ENCODE results near the gene PMEL.
"Not testable (repeated sequence)": the region's sequence is repeated elsewhere in the genome, so short reads cannot be mapped to it uniquely, and the experiment has no call there.

Gene PMEL

DNA sequence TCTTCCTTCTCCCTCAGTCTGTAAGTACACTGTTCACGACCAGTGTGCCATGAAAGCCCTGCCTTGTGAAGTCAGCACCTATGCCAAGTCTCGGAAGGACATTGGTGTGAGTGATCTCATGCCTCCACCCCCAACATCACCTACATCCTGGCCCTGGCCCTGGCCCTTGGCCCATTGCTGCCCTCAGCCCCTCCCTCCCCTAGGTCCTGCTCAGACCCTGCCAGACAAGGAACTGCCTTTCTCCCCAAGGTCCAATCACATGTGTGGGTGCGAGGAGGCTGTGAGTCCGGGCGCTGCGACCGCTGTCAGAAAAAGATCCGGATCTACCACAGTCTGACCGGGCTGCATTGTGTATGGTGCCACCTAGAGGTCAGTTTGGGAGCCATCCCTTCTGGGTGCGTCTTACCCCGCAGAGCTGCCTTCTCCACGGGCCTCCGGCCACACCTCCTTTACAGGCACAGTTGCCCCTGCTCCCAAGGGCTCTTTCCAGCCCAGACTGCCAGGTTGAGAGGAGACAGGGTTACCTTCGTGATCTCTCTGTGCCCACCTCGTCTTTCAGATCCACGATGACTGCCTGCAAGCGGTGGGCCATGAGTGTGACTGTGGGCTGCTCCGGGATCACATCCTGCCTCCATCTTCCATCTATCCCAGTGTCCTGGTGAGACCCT is 25.6 kb downstream of the PMEL start:
- peak; percentile 55 for DNase-seq

DNA sequence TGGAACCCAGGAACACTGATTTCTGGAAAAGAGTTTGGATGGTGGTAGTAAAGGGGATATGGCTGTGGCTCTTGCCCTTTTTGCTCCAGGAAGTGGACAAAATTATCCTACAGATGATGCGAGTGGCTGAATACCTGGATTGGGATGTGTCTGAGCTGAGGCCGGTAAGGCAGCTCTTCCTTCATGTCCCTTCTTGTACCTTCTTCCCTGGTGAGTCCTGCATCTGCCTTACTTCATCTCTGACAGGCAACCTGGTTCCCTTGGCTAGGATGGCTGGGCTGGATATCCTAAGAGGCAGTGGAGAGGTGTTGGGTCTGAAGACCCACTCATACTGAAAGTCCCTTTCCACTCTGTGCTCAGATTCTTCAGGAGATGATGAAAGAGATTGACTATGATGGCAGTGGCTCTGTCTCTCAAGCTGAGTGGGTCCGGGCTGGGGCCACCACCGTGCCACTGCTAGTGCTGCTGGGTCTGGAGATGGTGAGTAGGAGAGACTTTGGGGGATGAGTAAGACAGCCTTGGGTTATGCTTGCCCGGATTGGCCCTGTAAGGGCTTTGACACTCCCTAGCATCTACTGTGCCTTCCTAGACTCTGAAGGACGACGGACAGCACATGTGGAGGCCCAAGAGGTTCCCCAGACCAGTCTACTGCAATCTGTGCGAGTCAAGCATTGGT is 26.9 kb downstream of the PMEL start:
- DNase-seq: no peak

DNA sequence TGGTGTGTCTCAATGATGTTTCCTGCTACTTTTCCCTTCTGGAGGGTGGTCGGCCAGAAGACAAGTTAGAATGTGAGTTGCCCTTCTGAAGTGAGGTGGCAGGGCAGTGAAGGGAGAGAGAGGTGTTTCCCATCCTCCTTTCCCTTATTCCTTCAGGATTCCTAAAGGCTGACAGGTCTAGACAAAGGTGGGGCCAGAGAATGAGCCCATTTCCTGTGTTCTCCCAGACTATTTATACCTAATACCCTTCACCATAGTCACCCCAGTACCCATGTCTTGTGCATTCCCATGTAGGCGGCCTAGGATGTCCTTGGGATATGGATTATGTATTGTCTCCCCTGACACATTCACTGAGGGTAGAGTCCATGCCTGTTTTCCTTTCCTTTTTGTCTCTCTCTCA is 27.9 kb downstream of the PMEL start:
- DNase-seq: no peak

DNA sequence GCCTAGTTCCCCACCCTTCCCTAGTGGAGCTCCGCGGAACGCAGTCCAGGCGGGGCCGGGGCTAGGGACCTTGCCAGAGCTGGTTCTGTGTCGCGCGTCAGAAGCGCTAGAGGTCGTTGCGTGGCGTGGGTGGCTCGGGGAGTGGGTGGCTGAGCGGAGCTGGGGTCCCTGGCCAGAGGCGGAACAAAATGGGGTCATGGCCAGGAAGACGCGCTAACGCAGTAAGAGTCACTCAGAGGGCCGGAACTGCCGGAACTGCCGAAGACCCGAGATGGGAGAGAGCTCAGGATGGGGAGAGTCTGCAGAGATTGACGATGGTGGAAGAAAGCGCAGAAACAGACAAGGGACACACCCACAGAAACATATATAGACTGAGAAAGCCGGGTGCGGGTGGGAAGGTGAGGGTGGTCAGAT is 30.1 kb downstream of the PMEL start:
- DNase-seq: no peak

DNA sequence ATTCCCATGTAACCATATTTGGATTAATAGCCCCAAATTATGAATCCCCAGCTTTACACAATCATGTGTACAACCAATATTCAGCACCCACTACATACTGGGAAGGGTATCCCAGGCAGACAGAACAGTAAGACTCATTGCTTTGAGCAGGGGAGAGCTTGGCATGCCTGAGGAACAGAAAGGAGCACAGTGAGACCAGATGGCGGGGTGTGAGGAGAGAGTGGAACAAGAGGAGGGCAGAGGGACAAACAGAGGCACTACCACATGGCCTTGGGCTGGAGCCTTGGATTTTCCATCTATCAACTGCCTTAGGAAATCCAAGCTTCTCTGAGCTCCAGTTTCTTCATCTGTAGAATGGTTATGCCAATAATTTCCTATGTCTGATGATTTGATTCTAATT is 31.1 kb downstream of the PMEL start:
- no peak for DNase-seq

DNA sequence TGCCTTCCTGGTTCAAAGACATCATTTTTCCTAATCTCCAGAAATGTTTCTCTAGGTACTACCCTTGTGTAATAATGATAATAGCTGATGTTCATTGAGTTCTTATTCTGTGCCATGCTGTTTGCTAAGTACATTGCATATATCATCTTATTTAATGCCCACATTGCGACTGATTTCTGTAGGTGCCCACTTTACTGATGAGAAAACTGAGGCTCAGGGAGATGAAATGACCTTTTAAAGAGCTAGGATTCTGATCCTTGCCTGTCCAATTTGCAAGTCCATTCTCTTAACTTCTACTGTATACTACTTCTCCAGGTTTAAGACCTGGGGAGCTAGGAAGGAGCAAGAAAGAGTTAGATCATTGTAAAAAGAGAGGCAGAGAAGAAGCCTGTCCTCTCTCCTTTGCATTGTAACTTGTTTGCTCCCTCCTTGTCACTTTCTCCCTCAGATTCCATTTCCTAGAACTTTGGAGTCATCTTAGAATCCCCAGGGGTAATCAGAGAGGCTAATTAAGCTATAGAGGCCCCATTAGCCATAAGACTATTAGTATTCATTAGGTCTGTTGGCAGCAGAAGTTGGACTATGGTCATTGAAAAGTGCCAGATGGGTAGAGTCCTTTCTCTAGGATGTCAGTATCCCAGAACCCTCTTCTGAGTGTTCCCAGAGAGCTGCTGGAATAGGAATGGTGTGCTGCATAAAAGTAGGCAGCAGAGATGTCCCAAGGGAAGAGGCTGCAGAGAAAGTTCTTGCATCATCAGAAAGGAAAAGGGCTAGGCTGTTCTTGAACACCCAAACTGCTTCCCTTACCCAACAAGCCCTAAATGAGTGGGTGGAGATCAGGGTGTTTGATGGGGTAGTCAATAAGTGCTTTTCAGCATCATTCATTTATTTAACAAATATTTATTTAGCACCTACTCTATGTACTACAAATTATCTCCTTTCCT is 31.8 kb downstream of the PMEL start:
- DNase-seq: no peak

DNA sequence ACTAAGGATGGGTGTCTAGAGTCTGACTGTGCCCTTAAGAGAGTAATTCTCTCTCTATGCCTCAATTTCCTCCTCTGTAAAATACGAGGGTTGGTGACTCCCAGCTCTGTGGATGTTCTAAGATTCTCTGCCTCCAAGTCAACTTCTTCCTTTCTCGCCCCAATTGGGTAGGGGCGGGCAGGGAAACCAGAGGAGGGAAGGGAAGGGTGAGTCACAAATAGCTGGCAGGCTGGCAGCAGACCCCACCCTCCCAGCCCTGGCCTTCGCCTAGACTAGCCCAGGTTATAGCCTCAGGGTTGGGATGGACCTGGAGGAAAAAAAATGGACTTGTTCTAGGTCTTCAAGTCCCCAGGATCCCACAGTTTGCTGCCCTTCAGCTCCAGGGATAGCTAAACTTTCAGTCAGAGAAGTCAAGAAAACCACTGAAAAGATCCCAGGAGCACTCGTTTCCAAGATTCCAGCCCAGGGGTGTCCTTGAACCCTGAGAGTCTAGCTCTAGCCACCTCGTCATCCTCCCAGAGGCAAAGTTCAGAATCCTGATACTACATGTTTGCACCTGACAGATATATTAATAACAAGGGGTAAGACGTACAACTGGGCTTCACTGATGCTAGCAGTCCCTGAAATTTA is 32.6 kb downstream of the PMEL start:
- no peak for DNase-seq

DNA sequence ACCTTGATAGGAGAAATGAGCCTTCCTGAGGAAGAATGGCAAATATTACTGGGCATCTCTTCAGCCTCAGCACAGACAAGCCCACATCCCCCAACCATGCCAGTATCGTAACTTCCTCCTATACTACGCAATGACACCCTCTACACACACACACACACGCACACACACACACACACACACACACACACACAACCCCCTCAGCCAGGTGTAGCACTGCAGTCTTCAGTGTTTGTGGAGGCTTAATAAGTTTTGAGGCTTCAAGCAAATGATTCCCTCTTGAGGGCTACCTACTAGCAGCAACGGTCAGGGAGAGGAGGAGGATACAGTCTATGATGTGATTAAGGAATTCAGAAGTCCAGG is 33.3 kb downstream of the PMEL start:
- DNase-seq: no peak

DNA sequence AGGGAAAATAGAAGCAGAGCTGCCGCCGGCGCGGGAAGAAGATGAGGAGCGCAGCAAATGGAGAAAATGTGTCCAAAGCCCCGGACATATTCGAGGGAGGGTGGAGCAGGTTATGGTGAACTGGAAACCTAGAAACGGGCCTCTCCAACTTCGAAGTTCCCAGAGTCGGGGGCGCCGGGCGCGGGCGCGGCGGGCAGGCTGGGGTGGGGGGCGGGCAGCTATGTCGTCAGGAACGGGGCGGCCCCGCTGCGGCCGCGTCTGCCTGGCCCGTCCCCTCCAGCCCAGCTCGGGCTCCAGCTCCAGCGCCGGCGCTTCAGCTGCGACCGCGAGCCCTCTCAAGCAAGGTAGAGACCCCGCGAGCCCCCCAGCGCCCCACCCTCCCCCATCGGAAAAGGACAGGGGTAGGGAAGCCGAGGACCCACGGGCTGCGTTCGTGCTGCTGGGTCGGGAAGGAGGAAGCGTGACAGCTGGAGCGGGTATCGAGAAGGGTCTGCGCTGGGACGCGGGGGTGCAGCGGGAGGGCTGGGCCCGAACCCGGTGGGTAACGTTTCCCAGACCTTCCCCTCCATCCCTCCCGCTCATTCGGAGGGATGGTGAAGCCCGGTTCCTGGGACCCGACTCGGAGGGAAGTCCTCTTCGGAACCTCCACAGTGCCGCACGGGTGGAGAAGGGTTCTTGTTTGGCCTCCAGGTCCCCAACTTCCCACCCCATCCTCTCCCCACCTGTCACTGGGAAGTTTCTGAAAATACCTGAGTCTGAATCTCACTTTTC is 33.9 kb downstream of the PMEL start:
- no peak for DNase-seq

DNA sequence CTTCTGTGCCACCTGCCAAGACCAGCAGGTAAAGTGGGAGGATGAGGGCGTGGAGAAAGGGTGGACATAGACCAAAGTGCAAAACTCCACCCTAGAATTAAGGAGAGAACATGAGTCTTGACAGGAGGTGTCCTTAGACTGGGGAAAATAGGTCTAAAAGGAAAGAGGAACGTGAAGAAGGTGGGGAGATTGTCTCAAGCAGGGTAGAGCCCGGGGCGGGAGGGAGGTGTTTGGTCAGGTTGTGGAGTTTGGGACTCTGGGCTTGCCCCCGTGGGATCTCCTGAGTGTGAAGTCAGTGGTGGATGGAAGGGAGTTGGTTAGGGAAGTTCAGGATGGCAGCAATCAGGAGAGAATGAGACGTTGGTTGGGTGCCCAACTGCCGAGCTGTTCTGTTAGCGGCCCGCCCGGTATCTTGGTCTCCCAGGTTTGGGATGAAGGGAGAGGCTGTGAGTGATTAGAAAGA is 34.5 kb downstream of the PMEL start:
- DNase-seq: peak; percentile 2

DNA sequence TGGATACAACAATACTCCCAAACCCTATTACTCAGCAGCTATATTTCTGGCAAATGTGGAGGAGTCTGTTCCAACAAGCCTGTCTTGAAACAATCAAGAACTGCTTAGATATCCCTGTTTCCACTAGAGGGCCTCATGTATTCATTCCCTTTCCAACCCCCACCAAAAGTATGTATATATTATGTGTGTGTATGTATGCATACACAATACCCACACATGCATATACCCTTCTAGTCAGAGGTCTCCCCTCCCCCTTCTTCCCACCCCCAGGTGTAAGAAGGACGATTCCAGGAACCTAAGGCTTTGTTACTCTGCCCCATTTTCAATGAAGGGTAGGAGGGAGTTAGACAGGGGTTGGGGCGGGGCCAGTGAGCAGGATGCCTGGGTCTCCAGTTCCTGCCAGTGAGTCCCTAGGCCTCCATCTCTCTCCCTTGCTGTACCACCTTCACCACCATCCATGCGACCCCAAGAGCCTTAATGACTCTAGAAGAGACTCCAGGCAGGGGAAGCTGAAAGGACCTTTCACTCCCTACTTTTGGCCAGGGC is 35.0 kb downstream of the PMEL start, which contains the start of gene DGKA:
Gene DGKA (plus strand): TSS at position 392 of the 546 bp plus-strand sequence. CDS start 5,342 bp downstream, outside the sequence.
- peak; percentile 62 for DNase-seq

DNA sequence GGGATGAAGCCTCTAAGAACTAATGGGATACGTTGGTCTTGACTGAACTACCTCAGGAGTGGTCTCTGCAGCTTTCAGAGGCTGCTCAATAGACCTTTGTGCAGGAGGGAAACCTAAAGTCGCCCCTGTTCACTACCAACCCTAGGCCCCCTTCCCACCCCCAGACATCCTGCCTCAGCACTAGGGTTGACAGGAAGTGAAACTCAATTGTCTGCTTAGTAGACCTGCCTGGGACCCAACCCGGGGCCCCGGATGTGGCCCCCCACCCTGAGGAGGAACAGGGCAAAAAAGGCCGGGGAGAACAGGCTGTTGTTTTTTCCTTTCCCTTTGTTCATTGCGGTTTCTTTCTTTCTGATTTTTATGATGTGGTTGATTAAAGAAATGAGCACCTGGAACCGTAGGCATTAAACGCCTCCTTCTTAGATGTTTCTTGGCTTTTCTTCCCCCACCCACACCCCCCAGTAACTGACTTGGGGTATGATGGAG is 36.5 kb downstream of the PMEL start:
- DNase-seq: no peak

DNA sequence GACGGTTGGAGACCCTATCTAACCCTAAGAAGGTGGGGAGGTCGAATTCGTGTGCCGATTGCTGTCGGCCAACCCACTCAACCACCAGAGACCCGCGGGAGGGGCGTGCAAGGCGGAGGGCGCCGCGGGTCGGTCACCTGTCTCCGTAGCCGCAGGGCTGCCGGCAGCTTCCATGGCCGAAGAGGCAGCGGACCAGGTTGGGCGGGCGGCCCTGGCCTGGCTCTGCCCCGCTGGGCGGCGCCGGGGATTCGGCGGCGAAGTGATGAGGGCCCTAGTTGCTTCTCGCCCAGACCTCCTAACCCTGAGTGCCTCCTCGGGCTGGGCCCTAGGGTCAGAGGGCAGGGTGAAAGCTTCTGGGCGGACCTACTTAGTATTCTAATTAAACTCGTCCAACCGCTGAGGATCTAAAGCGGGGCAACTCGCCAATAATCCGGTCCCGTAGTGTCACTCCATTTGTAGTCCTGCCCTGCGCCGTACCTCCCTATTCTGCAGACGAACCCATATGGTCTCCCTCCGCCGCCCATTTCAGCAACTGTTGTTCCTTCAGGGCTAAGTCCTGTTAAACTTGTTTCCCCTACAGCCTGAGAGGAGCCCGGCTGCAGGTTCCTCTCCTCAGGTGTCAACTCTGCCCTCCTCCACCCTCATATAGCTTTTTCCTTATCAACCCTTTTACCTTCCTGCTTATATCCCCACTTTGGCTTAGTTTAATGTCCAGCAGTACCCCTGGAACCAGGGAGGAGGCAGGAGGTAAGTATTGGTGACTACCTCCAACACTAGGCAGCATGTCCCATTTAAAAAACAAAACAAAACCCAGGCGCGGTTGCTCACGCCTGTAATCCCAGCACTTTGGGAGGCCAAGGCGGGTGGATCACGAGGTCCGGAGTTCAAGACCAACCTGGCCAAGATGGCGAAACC is 38.0 kb downstream of the PMEL start, which contains the start of gene PYM1:
Gene PYM1 (minus strand): TSS at position 307 of the 915 bp plus-strand sequence. CDS start 133 bp downstream, at position 174.
- DNase-seq: peak; percentile 48

DNA sequence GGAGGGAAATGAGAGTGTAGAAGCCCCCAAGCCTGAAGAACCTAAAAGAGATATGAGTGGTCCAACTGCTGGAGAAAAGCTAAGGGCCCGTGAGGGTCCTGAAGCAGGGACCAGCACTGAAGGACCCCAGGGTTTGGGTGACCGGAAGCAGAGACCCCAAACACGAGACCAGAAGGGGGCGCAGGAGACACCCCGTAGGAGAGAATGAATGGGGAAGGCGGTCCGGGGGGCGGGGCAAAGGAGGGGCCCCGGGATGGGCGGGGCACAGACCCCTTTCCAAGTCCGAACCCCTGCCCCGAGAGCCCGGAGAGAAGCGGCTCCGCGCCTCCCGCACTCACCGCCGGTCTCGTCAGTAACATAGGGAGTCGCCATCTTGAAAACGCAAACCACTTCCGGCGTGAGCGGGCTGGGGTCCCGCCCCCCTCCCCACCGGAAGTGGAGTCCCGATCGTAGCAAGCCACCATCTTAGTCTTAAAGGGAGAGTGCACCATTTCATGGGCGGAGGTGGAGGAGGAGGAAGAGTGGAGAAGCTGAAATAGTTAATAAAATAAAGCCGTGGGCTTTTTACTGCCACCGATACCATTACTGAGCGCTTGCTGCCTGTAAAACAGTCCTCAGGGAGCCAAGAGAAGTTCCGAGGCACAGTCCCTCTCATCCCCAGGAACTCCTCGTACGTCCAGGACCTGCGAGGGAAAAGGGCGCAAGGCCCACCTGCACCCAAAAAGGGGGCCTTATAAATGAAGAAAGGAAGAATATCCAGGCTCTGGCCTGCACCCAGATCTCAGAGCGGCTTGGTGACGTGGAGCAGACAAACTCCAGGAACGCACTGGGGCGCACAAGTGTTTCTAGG is 38.9 kb downstream of the PMEL start:
- peak; percentile 92 for DNase-seq

DNA sequence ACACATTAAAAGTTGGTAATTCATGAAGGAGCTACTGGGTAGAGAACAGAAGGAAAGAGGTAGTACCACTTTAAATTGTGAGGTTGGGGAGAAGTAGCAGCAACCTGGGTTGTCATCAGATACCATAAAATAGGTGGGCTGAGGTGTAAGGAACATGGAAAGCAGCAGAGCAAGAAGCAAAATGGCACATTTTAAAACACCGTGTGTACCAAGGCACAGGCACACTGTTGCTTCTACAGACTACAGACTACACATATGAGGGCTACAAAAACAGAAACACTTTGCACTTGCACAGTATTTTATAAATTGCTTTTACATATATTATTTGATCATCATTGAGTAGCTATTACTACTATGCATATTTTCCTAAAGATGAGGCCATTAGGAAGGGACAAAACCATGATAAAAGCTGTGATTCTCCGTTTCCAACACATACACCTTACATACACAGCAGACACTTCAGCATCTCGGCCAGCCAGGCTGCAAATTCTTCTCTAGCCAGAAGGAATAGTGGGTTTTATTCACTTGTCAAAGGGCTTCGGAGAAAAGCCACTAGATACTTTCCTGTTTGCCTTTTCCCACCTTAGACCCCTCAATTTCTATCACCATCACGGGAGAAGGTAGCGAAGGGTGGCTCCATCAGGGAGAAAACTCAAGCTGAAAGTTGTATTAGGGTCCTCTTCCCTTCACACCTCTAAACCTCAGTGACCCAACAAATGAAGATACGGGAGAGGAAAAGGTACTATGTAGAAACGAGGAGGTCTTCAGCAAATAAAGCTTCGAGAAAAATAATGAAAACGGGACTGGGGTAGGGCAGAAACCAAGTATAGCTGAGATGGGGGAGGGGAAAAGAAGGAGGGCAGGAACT is 39.7 kb downstream of the PMEL start:
- no peak for DNase-seq

DNA sequence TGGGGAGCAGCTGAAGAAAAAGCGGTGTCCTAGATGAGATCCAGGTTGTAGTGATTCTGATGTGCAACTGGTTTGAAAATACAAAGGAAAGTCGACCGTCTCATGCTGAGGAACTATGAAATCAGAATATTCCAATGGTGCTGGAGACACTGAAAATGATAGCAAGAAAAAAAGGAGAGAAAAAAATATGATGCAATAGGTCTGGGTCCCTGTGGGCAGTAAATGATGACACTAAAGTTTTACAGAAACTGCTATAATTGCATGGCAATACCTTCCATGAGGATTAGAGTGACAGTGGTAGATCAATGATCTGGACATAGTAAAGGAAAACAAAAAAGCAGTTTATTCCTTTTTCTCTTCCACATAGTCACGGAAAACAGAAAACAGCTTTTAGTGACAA is 40.5 kb downstream of the PMEL start:
- DNase-seq: no peak

DNA sequence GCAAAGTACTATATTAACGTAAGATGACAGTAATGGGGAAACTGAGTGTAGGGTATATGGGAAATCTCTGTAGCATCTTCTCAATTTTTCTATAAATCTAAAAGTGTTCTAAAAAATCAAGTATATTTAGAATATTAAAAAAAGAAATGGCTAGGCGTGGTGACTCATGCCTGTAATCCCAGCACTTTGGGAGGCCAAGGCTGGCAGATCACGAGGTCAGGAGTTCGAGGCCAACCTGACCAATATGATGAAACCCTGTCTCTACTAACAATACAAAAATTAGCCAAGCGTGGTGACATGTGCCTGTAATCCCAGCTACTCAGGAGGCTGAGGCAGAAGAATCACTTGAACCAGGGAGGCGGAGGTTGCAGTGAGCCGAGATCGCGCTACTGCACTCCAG is 42.2 kb downstream of the PMEL start:
- not testable (repeated sequence) for DNase-seq

DNA sequence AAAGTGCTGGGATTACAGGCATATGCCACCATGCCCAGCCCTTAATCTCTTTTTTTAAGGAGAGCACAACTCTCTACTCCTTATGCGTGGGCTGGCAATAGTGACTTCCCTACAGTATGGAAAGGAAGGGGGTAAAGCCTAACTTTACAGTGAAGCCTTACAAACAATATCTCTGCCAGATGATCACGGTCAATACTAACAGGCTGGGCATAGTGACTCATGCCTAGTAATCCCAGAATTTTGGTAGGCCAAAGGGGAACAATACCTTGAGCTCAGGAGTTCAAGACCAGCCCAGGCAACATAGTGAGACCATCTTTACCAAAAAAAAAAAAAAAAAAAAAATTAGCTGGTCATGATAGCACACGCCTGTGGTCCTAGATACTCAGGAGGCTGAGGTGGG is 43.7 kb downstream of the PMEL start:
- no peak for DNase-seq

Data from SHP77 treated with DMSO at 0.1 percent for 48 hours (cell line).